B cell (primary cell): ENCODE measurements around the gene DENND2C. TPM values are rescaled to one million over a fixed set of nuclear protein-coding genes. Genes with fewer than 3 reads are reported as not detected.

ENCODE experiments used
- ATAC-seq: fragments of 200-7000 bp; cut with Tn5 transposase; one replicate; pipeline ENCODE4 v1.10.0; 2021; ENCODE audit warnings: low read depth, mild to moderate bottlenecking, moderate number of reproducible peaks, moderate library complexity
- CTCF ChIA-PET: fragments of 350-600 bp; sonication (Branson Sonifier 250); formaldehyde crosslinking; loops from one replicate; lab custom pipeline; 2021; ENCODE audit warnings: antibody characterized with exemption, inconsistent platforms; lab: Charles Lee
- POLR2A ChIA-PET: fragments of 350-600 bp; sonication (Branson Sonifier 250); formaldehyde crosslinking; loops from one replicate; lab custom pipeline; 2021; ENCODE audit warnings: antibody characterized with exemption; lab: Charles Lee
- DNase-seq: peaks from one replicate; pipeline ENCODE4 v3.0.0; 2013
- H2AFZ ChIP-seq: 2 replicates; pipeline ENCODE4 v1.6.1; 2012; ENCODE audit warnings: mild to moderate bottlenecking, low read depth, low read length; ENCODE audit not compliant: insufficient read depth, poor library complexity, severe bottlenecking
- H3K27ac ChIP-seq, 2 donors: 1 replicate in 1 of 2; 2 replicates in 1 of 2; pipeline ENCODE4 v1.5.1; 2012 to 2013; ENCODE audit warnings: low read length in 2 of 2, mild to moderate bottlenecking in 2 of 2, moderate library complexity in 1 of 2
- H3K27me3 ChIP-seq, 4 experiments: fragments of 200-600 bp in 1 of 4; sonication (generic) in 1 of 4; replicated peaks in 1 of 4; 1 replicate in 2 of 4; 2 replicates in 2 of 4; pipeline versions ENCODE4 v1.6.1 to v1.7.0; 2013 to 2016; ENCODE audit warnings: low read length in 3 of 4, mild to moderate bottlenecking in 2 of 4, mixed read lengths in 1 of 4, moderate library complexity in 1 of 4; ENCODE audit not compliant: insufficient read depth in 4 of 4, control insufficient read depth in 3 of 4; ENCODE audit errors: control extremely low read depth in 1 of 4
- H3K36me3 ChIP-seq, 2 experiments: replicated peaks in 1 of 2; 1 replicate in 1 of 2; 2 replicates in 1 of 2; pipeline versions ENCODE4 v1.6.1 to v1.7.1; 2013; ENCODE audit warnings: low read length in 1 of 2; ENCODE audit not compliant: insufficient read depth in 2 of 2, control insufficient read depth in 1 of 2; ENCODE audit errors: control extremely low read depth in 1 of 2, extremely low read depth in 1 of 2
- H3K4me1 ChIP-seq, 2 donors: fragments of 200-600 bp in 1 of 2; sonication (generic) in 1 of 2; 1 replicate in 1 of 2; 2 replicates in 1 of 2; pipeline versions ENCODE4 v1.5.1 to v1.6.1; 2013 to 2017; ENCODE audit warnings: low read length in 2 of 2; ENCODE audit not compliant: control insufficient read depth in 2 of 2, insufficient read depth in 2 of 2
- H3K4me2 ChIP-seq: replicated peaks from 2 replicates; pipeline ENCODE3; 2012; ENCODE audit warnings: mild to moderate bottlenecking, low read depth, low read length; ENCODE audit not compliant: poor library complexity, severe bottlenecking
- H3K4me3 ChIP-seq, 5 experiments: fragments of 200-600 bp in 1 of 5; sonication (generic) in 1 of 5; 1 replicate in 3 of 5; 2 replicates in 2 of 5; pipeline versions ENCODE4 v1.5.1 to v1.7.0; 2011 to 2016; ENCODE audit warnings: low read length in 4 of 5, mild to moderate bottlenecking in 4 of 5, low read depth in 2 of 5, control low read depth in 1 of 5, moderate library complexity in 1 of 5; ENCODE audit not compliant: insufficient read depth in 1 of 5; ENCODE audit errors: control extremely low read depth in 1 of 5, extremely low read depth in 1 of 5
- H3K79me2 ChIP-seq: fragments of 200-600 bp; sonication (generic); one replicate; pipeline ENCODE4 v1.6.0; 2016; ENCODE audit warnings: low read length; ENCODE audit not compliant: control insufficient read depth, insufficient read depth
- H3K9ac ChIP-seq: fragments of 200-600 bp; sonication (generic); 2 replicates; pipeline ENCODE4 v1.6.1; 2017; ENCODE audit warnings: mild to moderate bottlenecking, low read length, moderate library complexity
- H3K9me3 ChIP-seq, 3 donors: one replicate each; pipeline versions ENCODE4 v1.6.1 to v1.7.1; 2013; ENCODE audit warnings: low read length in 2 of 3; ENCODE audit not compliant: control insufficient read depth in 2 of 3, insufficient read depth in 1 of 3; ENCODE audit errors: control extremely low read depth in 1 of 3
- H4K20me1 ChIP-seq: 2 replicates; pipeline ENCODE4 v1.6.0; 2012; ENCODE audit warnings: mild to moderate bottlenecking, low read length; ENCODE audit not compliant: insufficient read depth, control insufficient read depth, poor library complexity, severe bottlenecking
- H3K27ac Mint-ChIP-seq: one replicate; pipeline ENCODE4 v1.8.0; 2021; ENCODE audit warnings: mixed read lengths
- H3K27me3 Mint-ChIP-seq: one replicate; pipeline ENCODE4 v1.8.0; 2021; ENCODE audit warnings: mixed read lengths
- H3K4me1 Mint-ChIP-seq: one replicate; pipeline ENCODE4 v1.8.0; 2021; ENCODE audit warnings: mixed read lengths
- H3K4me3 Mint-ChIP-seq: one replicate; pipeline ENCODE4 v1.8.0; 2021; ENCODE audit warnings: mixed read lengths
- H3K9me3 Mint-ChIP-seq: one replicate; pipeline ENCODE4 v1.8.0; 2022; ENCODE audit warnings: mixed read lengths; ENCODE audit not compliant: insufficient read depth
- CTCF ChIP-seq: fragments of 200-600 bp; IDR thresholded peaks from one replicate; pipeline ENCODE4 v1.8.0; 2022; ENCODE audit warnings: antibody characterized with exemption, mild to moderate bottlenecking
- EZH2 ChIP-seq: IDR thresholded peaks from 2 replicates; pipeline ENCODE4 v1.6.1; 2012; ENCODE audit warnings: borderline replicate concordance, low read depth, mild to moderate bottlenecking, moderate library complexity, low read length; ENCODE audit not compliant: insufficient read depth, poor library complexity, severe bottlenecking
- WGBS: methylation state at CpG from one replicate; pipeline ENCODE4 v1.1.5; 2013; ENCODE audit warnings: missing lambda C conversion rate; ENCODE audit not compliant: insufficient coverage; 5-methylcytosine and 5-hydroxymethylcytosine counted together
- intact Hi-C: fragments of 100-400 bp; cut with micrococcal nuclease; formaldehyde crosslinking; loops from one replicate; pipeline ENCODE4 v1.10.0; 2022
- polyA plus RNA-seq: library from polyadenylated mRNA; depleted of rRNA; stranded (reverse); fragments of >200 nt; gene quantifications from 2 replicates; pipeline ENCODE4 v1.2.3, GENCODE V29; 2012
- total RNA-seq, 2 donors: library from RNA; stranded (reverse); fragments of 120-200 nt in 1 of 2; gene quantifications; 1 replicate in 1 of 2; 2 replicates in 1 of 2; pipeline versions ENCODE4 v1.2.3 to v1.2.4, GENCODE V29; 2013 to 2022

DENND2C gene
- total and polyA plus RNA-seq, 2 donors (not counting 1 experiment from before 2014, with no cell fraction given), result 0.18 to 0.76 TPM

DNA sequence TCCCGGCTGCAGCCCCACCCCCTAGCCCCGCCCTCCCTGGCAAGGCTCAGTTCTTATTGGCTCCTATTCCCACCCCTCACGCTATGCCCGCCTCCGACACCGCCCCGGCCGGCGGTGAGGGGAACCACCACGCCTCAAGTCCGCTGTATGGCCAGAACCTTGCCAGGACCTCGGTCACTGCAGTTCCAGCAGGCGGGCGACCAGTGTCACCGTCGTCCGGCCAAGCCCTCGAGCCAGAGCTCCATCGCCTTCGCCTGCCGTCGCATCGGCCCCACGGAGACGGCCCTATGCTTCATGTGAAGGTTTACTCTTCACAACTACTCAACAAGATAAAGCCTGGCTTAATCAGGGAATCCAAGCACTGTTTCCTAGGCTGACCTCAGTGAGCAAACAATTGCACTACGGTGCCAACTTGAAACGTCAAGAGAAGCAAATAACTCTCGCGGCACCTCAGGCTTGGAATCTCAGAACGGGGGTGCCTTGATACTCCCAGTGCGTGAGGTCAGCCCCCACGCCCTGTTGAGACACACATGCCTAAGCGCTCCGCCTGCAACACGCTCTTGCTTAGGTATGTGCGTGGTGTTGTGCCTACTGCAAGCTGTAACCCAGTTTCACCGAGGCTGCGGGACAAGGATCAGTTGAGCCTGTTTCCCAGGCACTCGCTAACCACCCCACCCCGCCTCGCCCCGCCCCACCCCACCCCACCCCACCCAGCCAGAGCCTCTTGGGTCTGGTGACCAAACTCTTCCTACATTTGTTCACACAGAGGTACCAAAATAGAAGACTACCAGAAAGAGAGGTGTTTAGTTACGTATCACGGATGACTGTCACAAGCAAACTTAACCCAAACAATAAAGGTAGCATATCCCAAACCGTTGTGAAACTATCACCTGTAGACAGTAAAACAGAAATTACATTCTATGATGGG lies 498 bp upstream of the DENND2C start:
- Histone ChIP-seq H3K9ac (peak overlapping the region; percentile 74), H3K27me3 (peaks cover 0 to 6% (median 0%) of the 10 kb centered on the region in 4 experiments), H3K4me1 (peaks cover 6 to 14% of the 10 kb centered on the region in 2 donors), H3K9me3 (no peaks in the 10 kb centered on the region), H2AFZ (peak overlapping the region; percentile 93), H3K79me2 (no peaks in the 10 kb centered on the region), H3K4me3 (peak overlapping the region; percentile 65 to 84 (median 72)), H3K4me2 (peak overlapping the region; percentile 91), H3K27ac (no peak overlapping the region), H4K20me1 (no peaks in the 10 kb centered on the region), H3K36me3 (no peaks in the 10 kb centered on the region)
- ChIA-PET POLR2A (interaction anchor here (0.5 to 1.3 kb wide), 2 partner anchors 46 to 692 kb away, joined by 3 to 4 read pairs; no protein-coding TSS in a partner anchor), CTCF (interaction anchor here (0.6 kb wide), 1 partner anchor 111 kb away, joined by 3 read pairs; no protein-coding TSS in a partner anchor)
- Mint-ChIP-seq H3K27ac (peak overlapping the region; percentile 73), H3K4me1 (peaks cover 14% of the 10 kb centered on the region), H3K27me3 (peaks cover 45% of the 10 kb centered on the region), H3K9me3 (no peaks in the 10 kb centered on the region), H3K4me3 (peak overlapping the region; percentile 99)
- DNase-seq (peak; percentile 91), ATAC-seq (peak; percentile 99)
- 2% methylated on average over 35 of the region's 45 CpGs for WGBS
- no peak for TF ChIP-seq EZH2
- TF ChIP-seq CTCF, result no peak
- intact Hi-C loops, result loop anchor here (1.0 kb wide), 5 partner anchors 46 to 324 kb away; partner anchors contain the start of genes BCAS2, NRAS, SIKE1 and TRIM33
